DND-41 (cell line): ENCODE measurements around the gene FAM222A.
A peak's percentile ranks its signal among the peaks of the same experiment; 100 is the strongest.

Experiments used
- ATAC-seq: fragments of 200-7000 bp; cut with Tn5 transposase; 3 replicates; pipeline ENCODE4 v1.9.1; 2021; ENCODE audit warnings: low read depth; ENCODE audit not compliant: insufficient read depth
- DNase-seq: peaks from one replicate; pipeline ENCODE4 v3.0.0-alpha.2; 2020
- H2AFZ ChIP-seq: 2 replicates; pipeline ENCODE4 v1.6.0; 2012; ENCODE audit warnings: low read depth, low read length
- H3K27ac ChIP-seq: 2 replicates; pipeline ENCODE4 v1.5.1; 2012; ENCODE audit warnings: low read length, inconsistent platforms
- H3K27me3 ChIP-seq: fragments of 200-600 bp; sonication (generic); 2 replicates; pipeline ENCODE4 v1.6.0; 2012; ENCODE audit warnings: low read length, mild to moderate bottlenecking, inconsistent platforms; ENCODE audit not compliant: insufficient read depth, poor library complexity
- H3K36me3 ChIP-seq: 2 replicates; pipeline ENCODE4 v1.5.1; 2012; ENCODE audit warnings: low read length, inconsistent platforms; ENCODE audit not compliant: insufficient read depth
- H3K4me1 ChIP-seq: 2 replicates; pipeline ENCODE4 v1.5.1; 2012; ENCODE audit warnings: mild to moderate bottlenecking, low read length; ENCODE audit not compliant: insufficient read depth
- H3K4me2 ChIP-seq: 2 replicates; pipeline ENCODE4 v1.6.0; 2012; ENCODE audit warnings: mild to moderate bottlenecking, moderate library complexity, low read length, inconsistent platforms; ENCODE audit not compliant: insufficient read depth
- H3K4me3 ChIP-seq, 2 experiments: fragments of 200-600 bp in 1 of 2; shearing (Covaris generic) in 1 of 2; 2 replicates each; pipeline ENCODE4 v1.5.1; 2012 to 2016; ENCODE audit warnings: inconsistent platforms in 2 of 2, low read length in 2 of 2, mild to moderate bottlenecking in 2 of 2, low read depth in 1 of 2, moderate library complexity in 1 of 2
- H3K79me2 ChIP-seq: 2 replicates; pipeline ENCODE4 v1.6.0; 2012; ENCODE audit warnings: low read length, inconsistent platforms; ENCODE audit not compliant: insufficient read depth
- H3K9ac ChIP-seq: 2 replicates; pipeline ENCODE4 v1.6.0; 2012; ENCODE audit warnings: low read depth, mild to moderate bottlenecking, inconsistent platforms, low read length, moderate library complexity
- H3K9me3 ChIP-seq: 2 replicates; pipeline ENCODE4 v1.5.1; 2012; ENCODE audit warnings: low read length, moderate library complexity, mild to moderate bottlenecking, inconsistent platforms; ENCODE audit not compliant: insufficient read depth, severe bottlenecking
- H4K20me1 ChIP-seq: 2 replicates; pipeline ENCODE4 v1.6.0; 2012; ENCODE audit warnings: low read length; ENCODE audit not compliant: insufficient read depth
- EZH2 ChIP-seq: IDR thresholded peaks from 3 replicates; pipeline ENCODE4 v1.6.1; 2012; ENCODE audit warnings: borderline replicate concordance, low read depth, mild to moderate bottlenecking, moderate library complexity, low read length, inconsistent platforms; ENCODE audit not compliant: severe bottlenecking
- TF ChIP-seq, protein P1 (sequence below): IDR thresholded peaks from 2 replicates; pipeline ENCODE4 v1.5.1; 2012; ENCODE audit warnings: borderline replicate concordance, low read length, moderate library complexity, mild to moderate bottlenecking; ENCODE audit not compliant: poor library complexity, severe bottlenecking; ENCODE audit errors: extremely low read depth

Gene FAM222A

DNA sequence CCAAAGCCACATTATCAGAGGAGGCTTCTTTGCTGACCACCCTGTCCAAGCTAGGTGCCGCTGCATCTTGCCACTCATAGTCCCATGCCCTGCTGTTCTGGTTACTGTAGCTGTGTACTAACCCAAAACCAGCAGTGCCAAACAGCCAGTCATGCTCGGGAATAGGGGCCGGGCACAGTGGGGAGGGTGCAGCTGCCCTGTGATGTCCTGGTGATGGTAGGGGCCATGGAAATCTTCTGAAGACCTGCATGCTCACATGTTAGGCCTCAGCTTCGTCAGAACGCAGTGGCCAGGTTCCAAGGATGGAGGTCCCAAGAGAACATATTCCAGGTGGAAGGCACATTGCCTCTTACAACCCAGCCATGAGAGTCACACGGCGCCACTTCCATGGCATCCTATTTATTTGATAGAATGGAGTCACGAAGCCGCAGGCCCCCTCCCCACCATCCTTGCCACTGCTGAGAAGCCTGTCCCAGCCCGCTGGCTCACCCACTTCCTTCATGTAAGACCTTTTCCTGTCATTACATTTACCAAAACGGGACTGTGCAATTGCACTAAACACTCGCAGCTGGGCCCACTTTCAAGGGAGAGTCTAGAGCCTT is 48.5 kb downstream of the FAM222A start:
- H3K36me3 ChIP-seq, result no peaks in the 10 kb centered on the region
- H3K4me3 ChIP-seq, result no peak overlapping the region
- H3K79me2 ChIP-seq, result no peaks in the 10 kb centered on the region
- no peak overlapping the region for H3K4me2 ChIP-seq
- H3K9ac ChIP-seq, result no peak overlapping the region
- H2AFZ ChIP-seq, result no peak overlapping the region
- TF ChIP-seq, protein P1, sequence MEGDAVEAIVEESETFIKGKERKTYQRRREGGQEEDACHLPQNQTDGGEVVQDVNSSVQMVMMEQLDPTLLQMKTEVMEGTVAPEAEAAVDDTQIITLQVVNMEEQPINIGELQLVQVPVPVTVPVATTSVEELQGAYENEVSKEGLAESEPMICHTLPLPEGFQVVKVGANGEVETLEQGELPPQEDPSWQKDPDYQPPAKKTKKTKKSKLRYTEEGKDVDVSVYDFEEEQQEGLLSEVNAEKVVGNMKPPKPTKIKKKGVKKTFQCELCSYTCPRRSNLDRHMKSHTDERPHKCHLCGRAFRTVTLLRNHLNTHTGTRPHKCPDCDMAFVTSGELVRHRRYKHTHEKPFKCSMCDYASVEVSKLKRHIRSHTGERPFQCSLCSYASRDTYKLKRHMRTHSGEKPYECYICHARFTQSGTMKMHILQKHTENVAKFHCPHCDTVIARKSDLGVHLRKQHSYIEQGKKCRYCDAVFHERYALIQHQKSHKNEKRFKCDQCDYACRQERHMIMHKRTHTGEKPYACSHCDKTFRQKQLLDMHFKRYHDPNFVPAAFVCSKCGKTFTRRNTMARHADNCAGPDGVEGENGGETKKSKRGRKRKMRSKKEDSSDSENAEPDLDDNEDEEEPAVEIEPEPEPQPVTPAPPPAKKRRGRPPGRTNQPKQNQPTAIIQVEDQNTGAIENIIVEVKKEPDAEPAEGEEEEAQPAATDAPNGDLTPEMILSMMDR, result no peak
- no peak for TF ChIP-seq EZH2
- H3K27me3 ChIP-seq, result no peaks in the 10 kb centered on the region
- no peaks in the 10 kb centered on the region for H3K9me3 ChIP-seq
- no peaks in the 10 kb centered on the region for H3K4me1 ChIP-seq
- H4K20me1 ChIP-seq, result no peaks in the 10 kb centered on the region
- DNase-seq (no peak), ATAC-seq (no peak)
- no peak overlapping the region for H3K27ac ChIP-seq

DNA sequence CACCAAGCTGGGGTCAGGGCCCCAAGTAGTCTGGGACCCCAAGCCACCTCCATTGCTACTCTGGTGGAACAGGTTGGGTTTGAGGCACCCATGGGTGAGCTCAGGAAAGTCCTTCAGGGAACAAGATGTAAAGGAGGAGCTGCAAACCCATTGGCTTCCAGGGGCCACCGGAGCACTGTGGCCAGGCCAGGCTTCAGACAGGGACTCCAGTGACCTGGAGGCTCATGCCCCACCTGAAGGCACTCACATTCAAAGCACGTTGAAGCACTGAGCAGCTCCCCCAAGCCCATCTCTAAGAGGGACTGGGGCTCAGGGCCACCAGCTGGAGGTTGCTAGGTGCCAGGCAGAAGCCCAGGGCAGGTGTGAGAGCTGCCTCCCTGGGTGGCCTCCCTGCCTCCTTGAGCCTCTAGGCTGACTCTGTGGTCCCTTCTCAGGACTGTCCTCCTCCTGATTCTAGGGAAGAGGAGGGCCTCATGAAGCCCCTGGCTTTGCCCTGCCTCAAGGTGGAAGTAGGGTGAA is 49.1 kb downstream of the FAM222A start:
- Histone ChIP-seq H3K27ac (no peak overlapping the region), H3K27me3 (no peaks in the 10 kb centered on the region), H3K9ac (no peak overlapping the region), H3K9me3 (no peaks in the 10 kb centered on the region), H4K20me1 (no peaks in the 10 kb centered on the region), H2AFZ (no peak overlapping the region), H3K36me3 (no peaks in the 10 kb centered on the region), H3K4me2 (no peak overlapping the region), H3K4me3 (no peak overlapping the region), H3K4me1 (no peaks in the 10 kb centered on the region), H3K79me2 (no peaks in the 10 kb centered on the region)
- TF ChIP-seq EZH2, result no peak
- TF ChIP-seq, protein P1, result no peak
- ATAC-seq, result no peak
- DNase-seq, result no peak

DNA sequence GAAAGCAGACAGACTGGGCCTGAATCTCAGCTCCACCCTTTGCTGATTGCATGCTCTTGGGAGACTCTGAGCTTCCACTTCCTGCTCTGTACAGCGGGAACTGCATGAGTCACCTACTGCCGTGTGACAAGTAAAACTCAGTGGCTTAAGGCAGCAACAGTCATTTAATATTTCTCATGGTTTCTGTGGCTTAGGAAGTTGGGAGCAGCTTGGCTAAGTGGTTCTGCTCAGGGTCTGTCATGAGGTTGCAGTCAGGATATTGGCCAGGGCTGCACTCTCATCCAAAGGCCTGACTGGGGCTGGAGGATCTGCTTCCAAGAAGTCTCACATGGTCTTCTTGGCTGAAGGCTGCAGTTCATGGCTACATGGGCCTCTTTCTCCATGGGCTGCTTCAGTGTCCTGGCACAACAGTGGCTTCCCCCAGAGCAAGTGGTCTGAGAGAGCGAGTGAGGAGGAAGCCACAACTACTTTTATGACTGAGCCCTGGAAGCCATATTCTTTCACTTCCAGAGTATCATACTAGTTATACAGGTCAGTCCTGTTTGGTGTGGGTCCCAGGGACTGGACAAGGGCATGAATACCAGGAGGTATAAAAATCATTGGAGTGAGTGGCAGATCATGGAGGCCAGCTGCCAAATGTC is 49.7 kb downstream of the FAM222A start:
- ATAC-seq (peak; percentile 68), DNase-seq (peak; percentile 15)
- Histone ChIP-seq H3K27ac (no peak overlapping the region), H2AFZ (no peak overlapping the region), H3K4me1 (no peaks in the 10 kb centered on the region), H3K36me3 (no peaks in the 10 kb centered on the region), H3K4me2 (no peak overlapping the region), H3K9ac (no peak overlapping the region), H3K79me2 (no peaks in the 10 kb centered on the region), H3K27me3 (no peaks in the 10 kb centered on the region), H3K9me3 (no peaks in the 10 kb centered on the region), H3K4me3 (no peak overlapping the region), H4K20me1 (no peaks in the 10 kb centered on the region)
- TF ChIP-seq, protein P1, result no peak
- TF ChIP-seq EZH2, result no peak
